HG03432 (cell line): ENCODE data around the gene CEMP1.

ENCODE experiments used
- ATAC-seq: cut with Tn5 transposase; IDR thresholded peaks from one replicate; pipeline ENCODE4 v1.9.1; 2021; ENCODE audit warnings: mild to moderate bottlenecking, moderate library complexity; ENCODE audit not compliant: unreplicated experiment

Gene CEMP1

DNA sequence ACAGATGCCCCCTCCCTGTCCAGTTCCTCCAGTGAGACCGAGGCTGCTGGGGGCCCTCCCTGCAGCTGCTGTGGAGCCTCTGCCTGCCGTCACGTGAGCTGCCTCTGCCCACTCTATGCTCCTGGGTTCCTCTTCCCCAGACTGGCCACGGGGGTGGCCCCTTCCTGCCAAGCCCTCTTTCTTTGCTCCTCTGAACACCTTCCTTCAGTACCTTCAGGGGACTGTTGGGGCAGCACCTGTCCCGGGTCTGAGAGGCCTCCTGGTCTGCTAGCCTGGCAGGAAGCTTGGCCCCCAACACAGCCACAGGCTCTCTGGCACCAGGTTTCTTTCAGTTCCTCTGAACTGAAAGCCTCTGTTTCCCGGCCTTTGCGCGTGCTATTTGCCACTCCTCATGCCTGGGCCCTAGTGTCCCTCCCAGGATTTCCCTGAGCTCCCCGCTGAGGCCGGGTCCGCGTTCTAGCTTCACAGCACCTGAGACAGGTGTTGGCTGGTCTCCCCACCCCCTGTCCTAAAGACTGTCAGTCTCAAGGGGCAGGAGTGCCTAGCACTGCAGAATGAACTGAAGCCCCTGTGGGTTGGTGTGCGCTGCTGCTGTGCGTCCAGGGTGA, 24.1 kb downstream of the CEMP1 start:
- no peak for ATAC-seq

DNA sequence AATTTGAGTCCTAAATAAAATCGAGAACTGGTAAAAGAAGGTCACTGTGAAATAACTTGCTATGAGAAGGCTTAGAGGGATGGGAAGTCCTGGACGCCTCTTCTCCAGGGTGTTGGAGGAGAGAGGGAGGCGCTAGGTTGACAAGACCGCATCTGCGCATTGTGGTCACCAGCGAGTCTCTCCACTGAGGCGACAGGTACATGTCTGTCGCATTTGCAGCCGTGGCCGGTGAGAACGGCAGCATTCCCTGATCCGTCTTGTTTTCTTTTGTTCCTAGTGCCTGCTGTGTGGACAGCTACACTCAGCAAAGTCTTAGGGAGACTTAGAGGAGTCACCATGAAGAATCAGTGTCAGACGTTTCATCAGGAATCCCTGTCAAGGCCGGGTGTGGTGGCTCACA, 25.5 kb downstream of the CEMP1 start:
- ATAC-seq = no peak

DNA sequence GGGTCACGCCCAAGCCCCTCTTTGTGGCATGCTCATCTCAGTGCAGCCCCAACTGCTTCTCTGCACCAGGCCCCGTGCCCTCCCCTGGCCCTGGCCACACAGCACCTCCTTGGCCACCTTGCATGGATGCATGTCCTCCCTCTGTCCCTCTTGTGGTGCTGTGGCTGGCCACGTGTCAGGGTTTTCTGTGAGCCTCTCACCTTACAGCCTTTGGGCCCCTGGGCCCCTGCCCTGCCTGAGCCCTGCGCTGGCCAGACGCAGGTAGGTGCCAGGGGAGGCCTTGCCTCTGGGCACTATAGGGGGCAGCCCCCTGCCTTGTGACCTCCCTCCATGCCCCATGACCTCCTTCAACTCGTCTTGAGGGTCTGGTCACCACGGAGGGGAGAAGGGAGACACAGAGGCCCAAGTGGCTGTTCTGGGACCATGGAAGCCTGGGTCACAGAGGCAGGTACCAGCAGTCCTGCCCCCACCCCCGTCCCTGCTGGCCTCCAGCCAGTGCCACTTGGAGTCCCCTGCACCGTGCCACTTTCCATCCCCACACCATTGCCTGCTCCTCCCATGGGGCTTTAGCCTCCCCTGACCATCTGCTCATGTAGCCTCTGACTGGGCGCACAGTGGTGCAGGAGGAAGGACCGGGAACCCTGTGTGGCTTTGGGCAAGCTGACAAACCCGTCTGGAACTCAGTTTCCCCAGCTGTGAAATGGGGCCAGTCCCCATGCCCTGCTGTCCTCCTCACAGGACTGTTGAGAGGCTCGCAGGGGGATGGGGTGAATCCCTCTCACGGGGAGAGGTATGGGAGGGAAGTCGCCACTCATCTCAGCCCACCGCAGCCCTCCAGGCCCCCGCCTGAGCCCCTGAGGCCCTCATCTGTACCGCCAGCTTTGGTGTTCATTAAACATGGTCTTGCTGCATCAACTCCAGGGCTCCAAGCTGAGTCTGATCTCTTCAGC, 29.0 kb downstream of the CEMP1 start:
- ATAC-seq = no peak

DNA sequence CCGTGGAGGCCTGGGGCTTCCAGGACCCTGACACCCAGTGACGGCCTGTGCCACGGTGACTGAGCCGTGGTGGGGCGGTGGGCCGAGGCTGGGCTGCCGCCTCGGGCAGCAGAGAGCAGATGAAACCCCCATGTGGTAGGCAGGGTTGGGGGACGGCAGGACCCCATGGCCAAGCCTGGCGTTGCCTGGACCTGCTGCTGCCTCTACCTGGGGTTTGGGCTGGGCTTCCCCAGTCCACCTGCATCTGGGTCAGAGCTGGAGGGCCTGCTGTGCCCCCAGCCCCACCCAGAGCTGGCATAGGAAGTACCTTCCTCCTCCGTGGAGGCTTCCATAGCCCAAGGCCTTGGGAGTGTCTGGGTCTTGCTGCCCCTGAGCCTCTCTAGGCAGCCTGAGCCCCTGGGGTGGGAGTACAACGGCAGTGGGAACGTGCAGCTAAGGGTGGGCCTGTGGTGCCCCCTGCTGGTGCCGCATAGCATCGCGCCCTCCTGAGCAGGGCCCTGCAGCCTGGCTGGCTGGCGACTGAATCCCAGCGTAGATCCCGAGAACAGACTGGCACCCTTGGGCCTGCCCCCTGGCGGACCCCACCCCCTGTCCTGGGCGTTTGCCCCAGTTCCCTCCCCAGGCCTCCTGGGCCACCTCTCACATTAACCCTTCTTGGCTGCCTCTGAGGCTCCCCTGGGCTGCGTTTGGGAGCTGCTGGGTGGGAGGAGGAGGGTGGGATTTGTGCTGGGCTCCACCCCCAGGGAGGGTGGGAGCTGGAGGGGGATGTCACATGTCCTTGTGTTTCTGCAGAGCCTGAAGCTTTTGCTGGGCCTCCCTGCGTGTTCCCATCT, 30.1 kb downstream of the CEMP1 start:
- peak; percentile 58 for ATAC-seq

DNA sequence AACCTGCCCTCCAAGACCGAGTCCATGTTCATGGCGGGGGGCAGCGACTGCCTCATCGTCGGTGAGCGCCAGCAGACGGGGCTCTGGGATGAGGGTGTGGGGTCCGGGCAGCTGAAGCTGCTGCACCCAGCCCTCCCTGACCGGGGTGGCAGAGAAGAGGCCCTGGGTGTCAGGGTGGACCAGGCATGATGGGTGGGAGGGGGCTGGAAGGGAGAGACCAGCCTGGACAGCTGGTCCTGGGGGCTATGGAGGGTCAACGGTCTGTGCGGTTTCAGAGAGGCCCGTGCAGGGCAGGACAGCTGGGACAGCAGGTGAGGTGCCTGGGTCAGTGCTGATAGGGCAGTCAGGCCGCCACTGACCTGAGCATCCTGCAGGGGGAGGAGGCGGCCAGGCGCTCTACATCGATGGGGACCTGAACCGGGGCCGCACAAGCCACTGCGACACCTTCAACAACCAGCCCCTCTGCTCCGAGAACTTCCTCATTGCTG, 30.7 kb downstream of the CEMP1 start:
- no peak for ATAC-seq

DNA sequence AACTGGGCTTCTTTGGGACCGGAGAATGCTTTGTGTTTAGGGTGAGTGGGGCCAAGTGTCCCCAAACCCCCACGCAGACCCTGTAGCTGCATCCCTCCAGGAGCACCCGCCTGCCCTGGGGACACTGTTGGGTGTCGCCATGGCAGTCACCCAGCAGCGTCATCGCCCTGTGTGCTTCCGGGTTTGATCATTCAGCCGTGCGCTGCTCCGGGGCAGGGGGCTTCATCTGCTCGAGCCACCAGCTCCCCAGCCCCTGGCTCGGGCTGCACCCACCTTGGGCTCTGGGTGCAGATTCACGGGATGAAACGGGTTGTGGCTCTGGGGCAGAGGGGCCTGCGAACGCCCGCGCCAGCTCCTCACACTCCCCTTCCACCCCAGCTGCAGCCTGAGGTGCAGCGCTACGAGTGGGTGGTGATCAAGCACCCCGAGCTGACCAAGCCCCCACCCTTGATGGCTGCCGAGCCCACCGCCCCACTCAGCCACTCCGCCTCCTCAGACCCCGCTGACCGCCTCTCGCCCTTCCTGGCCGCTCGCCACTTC, 31.2 kb downstream of the CEMP1 start:
- no peak for ATAC-seq

DNA sequence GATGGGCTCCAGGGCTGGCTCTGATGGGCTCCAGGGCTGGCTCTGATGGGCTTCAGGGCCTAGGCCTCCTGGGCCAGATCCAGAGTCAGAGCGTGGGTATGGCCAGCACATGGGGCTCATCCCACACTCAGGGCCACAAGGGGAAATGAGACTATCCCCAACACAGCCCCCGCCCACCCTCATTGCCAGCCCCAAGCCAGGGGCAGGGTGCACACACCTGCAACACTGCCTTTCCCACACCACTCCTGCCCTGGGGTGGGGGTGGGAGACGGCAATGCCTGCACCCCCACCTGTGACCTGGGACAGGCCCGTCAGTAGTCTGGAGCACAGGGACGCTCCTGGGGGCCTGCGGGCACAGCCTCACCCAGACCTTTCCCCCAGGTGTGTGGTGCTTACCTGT, 31.8 kb downstream of the CEMP1 start:
- no peak for ATAC-seq

DNA sequence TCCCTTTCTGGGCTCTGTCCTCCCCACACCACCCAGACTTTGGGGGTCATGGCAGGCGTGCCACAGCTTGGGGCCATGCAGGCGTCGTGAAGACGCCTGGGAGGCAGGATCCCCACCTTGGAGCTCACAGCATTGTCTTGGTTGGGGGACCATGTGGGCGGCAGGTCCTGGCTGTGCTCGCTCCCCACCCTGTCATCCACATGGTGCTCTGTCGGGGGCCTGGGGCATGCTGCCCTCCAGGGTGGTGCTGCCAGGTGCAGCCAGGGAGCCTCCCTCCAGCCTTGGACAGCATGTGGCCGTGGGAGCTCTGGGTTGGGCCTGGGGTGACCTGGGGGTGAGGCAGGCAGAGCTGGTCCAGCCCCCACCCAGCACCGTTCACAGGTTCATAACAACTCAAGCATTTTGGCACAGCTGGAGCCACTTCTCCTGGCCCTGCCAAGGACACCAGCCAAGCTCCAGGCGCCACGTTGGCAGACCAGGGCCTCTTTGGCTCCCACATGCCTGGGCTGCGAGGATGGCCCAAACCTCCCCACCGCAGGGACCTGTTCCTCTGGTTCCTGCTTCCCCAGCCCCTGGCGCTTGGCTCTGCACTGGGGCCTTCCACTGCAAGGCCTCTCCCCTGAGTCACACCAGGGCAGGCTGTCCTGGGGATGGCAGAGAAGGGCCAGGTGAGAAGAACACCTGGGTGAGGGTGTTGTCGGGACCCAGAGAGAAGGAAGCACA, 32.5 kb downstream of the CEMP1 start:
- ATAC-seq = no peak

DNA sequence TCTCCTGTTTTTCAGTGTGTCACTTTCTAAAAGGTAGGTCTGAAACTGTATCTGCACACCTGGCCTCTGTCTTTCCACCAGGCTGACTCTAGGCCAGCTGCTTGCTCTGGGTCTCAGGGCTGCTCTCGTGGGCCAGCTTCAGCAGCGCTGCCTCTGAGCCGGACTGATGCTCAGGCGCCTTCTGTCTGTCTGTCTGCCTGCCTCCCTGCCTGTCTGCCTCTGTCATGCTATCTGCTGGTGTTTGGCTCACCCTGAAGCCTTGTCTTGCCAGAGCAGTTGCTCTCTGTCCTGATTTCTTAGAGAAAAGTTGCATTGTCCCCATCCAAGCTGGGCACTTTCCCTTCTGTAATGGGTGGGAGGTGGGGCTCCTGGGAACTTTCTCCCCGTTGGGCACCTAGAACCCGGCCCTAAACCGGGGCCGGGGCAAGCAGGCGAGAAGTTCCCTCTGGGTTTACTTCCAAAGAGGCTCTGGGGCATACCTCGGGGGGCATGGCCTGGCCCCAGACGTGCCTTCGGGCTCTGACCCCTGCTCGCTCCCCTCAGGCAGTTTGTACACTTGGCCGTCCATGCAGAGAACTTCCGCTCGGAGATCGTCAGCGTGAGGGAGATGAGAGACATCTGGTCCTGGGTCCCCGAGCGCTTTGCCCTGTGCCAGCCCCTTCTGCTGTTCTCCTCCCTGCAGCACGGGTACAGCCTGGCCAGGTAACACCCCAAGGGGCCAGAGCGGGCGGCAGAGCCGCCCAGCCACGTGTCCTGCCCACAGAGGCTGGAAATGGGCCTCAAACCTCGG, 33.3 kb downstream of the CEMP1 start:
- no peak for ATAC-seq

DNA sequence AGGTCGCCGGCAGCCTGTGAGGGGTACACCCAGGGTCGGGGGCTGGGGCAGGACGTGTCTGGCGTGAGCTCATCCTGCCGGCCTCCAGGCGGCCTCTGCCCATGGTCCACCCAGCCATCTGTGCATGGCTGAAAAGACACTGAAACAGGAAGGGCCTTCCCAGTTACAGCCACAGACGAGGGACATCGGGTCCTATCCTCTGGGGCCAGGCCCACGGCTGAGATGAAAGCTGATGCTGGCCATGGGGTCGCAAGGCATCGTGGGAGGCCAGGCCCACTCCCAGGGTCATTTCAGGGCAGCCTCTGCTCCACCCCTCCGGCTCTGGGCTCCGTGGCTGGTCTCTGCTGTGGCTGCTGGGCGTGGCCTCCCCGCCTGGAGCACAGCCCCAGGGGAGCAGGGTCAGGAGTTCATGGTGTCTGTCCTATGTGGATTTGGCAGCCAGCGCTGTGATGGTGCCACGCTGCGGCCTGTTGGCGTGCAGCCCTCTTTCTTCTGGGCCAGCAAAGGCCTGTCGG, 34.0 kb downstream of the CEMP1 start:
- ATAC-seq = no peak

DNA sequence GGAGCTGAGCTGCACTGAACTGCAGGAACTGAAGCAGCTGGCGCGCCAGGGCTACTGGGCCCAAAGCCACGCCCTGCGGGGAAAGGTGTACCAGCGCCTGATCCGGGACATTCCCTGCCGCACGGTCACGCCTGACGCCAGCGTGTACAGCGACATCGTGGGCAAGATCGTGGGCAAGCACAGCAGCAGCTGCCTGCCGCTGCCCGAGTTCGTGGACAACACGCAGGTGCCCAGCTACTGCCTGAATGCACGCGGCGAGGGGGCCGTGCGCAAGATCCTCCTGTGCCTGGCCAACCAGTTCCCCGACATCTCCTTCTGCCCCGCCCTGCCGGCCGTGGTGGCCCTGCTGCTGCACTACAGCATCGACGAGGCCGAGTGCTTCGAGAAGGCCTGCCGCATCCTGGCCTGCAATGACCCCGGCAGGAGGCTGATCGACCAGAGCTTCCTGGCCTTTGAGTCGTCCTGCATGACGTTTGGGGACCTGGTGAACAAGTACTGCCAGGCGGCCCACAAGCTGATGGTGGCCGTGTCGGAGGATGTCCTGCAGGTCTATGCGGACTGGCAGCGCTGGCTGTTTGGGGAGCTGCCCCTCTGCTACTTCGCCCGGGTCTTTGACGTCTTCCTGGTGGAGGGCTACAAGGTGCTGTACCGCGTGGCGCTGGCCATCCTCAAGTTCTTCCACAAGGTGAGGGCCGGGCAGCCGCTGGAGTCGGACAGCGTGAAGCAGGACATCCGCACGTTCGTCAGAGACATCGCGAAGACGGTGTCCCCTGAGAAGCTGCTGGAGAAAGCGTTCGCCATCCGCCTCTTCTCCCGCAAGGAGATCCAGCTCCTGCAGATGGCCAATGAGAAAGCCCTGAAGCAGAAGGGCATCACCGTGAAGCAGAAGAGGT, 34.7 kb downstream of the CEMP1 start:
- ATAC-seq = no peak

DNA sequence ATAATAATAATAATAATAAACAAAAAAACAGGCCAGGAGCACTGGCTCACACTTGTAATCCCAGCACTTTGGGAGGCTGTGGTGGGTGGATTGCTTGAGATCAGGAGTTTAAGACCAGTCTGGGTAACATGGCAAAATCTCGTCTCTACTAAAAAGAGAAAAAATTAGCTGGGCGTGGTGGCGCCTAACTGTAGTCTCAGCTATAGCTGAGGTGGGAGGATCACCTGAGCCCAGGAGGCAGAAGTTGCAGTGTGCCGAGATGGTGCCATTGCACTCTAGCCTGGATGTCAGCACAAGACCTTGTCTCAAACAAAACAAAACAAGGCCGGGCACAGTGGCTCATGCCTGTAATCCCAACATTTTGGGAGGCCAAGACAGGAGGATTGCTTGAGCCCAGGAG, 36.2 kb downstream of the CEMP1 start:
- ATAC-seq = no peak

DNA sequence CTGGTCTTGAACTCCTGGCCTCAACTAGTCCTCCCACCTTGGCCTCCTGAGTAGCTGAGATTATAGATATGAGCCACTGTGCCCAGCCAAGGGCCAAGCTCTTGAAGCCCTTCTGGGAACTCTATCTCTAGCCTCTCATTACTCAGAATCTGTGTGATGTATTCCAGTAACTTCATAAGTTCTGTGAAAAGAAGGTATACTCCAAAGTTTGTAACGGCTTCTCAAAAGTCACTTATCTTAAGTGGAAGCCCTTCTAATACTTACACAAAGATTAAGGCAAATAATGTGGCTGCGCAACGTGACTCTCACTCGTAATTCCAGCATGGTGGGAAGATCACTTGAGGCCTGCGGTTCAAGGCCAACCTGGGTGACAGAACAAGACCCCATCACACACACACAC, 36.6 kb downstream of the CEMP1 start:
- no peak for ATAC-seq

DNA sequence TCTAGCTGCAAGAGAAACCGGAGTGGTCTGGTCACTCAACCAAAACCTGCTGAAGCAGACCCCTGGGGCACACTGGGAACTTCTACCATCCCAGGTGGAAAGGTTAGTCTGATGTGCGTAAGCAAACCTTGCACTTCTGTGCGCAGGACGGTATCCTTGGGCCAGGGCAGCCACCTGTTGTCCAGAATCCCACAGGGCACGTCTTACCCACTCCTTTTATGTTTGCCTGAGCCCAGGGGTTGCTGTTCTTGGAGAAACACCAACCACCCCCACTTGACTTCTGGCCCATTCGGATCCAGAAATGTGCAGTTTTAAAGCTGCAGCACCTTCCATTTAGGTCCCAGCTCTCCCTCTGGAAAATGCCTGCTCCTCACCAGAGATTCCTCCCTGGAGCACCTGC, 37.6 kb downstream of the CEMP1 start:
- ATAC-seq = no peak

DNA sequence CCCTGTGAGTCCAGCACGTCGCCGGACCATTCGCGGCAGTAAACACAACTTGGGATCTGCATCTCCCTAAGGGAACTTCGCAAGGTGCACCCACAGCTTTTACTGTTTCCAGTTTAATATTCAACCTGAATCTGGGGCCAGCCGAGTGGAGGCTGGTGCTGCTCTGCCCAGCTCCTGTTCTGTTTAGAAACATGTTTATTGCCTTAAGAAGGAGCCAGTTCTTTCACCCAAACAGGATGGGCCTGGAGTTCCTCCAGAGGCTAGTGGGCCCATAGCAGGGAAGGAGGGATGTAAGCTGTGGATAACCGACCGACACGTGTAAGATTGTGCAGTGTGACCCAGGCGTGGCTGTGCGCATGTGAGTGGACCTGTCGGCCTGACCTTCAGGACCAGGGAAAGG, 38.9 kb downstream of the CEMP1 start:
- no peak for ATAC-seq

DNA sequence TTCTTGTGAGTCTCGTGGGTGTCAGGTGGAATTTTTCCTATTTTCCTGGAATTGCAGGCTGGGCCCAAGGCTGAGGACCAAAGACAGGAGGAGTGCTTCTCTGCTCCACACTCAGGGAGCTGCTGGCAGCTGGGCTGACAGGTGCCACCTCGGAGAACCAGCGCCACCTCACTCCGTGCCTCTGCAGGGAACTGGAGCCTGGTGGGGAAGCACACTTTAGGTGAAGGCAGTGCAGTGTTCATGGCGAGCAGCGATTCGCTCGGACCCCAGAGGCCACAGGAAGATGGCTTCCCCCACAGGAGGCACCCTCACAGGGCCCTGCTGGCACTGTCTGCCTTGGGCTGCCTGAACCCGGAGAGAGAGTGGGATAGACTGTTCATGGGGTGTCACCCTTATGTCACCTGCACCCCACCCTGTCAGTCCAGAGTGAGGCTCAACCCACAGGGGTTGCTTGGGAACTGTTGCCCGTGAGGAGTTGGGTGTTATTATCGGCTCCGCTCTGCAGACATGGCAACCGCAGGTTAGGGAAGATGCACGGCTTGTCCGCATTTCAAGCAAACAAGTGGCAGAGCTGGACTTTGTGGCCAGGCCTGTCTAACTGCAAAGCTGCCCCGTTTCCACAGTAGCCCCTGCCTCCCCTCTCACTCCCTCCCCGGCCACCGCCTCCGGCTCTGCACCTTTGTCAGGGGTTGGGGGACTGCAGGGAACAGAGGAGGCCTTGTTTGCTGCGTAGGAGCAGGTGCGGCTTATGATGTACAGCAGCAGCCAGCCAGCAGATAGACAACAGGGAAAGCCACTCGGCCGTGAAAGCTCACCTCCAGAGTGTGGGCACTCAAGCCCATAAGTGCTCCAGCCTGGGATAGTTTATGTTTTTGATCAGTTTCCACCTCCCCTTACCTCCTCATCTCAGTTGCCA, 40.8 kb downstream of the CEMP1 start:
- no peak for ATAC-seq

DNA sequence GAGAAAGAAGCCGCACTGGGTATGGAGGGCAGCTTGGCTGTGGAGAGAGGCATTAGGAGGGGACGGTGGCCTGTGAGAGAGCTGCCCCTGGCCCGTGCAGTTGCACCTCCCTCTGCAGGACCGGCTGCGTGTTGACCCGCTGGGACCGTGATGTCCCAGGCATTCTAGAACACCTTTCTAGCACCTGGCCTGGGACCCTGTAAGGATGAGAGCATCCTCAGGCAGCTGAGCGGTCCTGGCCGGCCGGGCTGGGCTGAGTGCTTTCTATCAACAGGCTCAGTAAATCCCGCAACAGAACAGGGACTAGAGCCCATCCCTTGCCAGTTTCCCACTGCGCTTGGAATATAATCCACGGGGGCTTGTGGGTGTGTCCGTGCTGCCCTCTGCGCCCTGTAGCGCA, 41.6 kb downstream of the CEMP1 start:
- ATAC-seq = no peak
